NOMO-1 treated with DMSO at 0.1 percent for 48 hours (cell line): ENCODE measurements around the gene OR8H3.
"Not testable (repeated sequence)": the region's sequence is repeated elsewhere in the genome, so short reads cannot be mapped to it uniquely, and the experiment has no call there.

Experiments used
- DNase-seq: peaks from one replicate; lab custom pipeline; 2025; ENCODE audit not compliant: unreplicated experiment; lab: John Stamatoyannopoulos, UW

The OR8H3 gene

GRCh38 chr11:56122073-56122472 is at the start of gene OR8H3:
OR8H3 (plus strand) TSS chr11:56122373; CDS start chr11:56122373, 0 bp downstream.
- DNase-seq, result no peak

- no peak for DNase-seq
These were observed 32.5 kb upstream of the OR8H3 start for GRCh38 chr11:56089697-56090096.

- no peak for DNase-seq
These were observed 29.2 kb upstream of the OR8H3 start, which contains the start of gene OR8I2 for GRCh38 chr11:56093008-56093407. OR8I2 (plus strand) TSS chr11:56093308; CDS start chr11:56093308, 0 bp downstream.

- DNase-seq, result no peak
These were observed 18.9 kb upstream of the OR8H3 start, which contains the start of gene OR8H2 for GRCh38 chr11:56103210-56103737. OR8H2 (plus strand) TSS chr11:56103687; CDS start chr11:56105043, 1,356 bp downstream.

- no peak for DNase-seq
These were observed 18.0 kb downstream of the OR8H3 start, which contains the start of gene OR8J3 for GRCh38 chr11:56140151-56140661. OR8J3 (minus strand) TSS chr11:56140201; CDS start chr11:56137718, 2,483 bp downstream.

GRCh38 chr11:56143681-56144080 is 21.5 kb downstream of the OR8H3 start:
- not testable (repeated sequence) for DNase-seq

- no peak for DNase-seq
These were observed 29.2 kb downstream of the OR8H3 start for GRCh38 chr11:56151376-56151775.

- DNase-seq, result no peak
These were observed 30.2 kb downstream of the OR8H3 start for GRCh38 chr11:56152333-56152732.

GRCh38 chr11:56160217-56160616 is 38.0 kb downstream of the OR8H3 start, which contains the start of gene OR8K5:
OR8K5 (minus strand) TSS chr11:56160317; CDS start chr11:56160317, 0 bp downstream.
- DNase-seq, result no peak

GRCh38 chr11:56163804-56164203 is 41.6 kb downstream of the OR8H3 start:
- no peak for DNase-seq

GRCh38 chr11:56172256-56172830 is 50.2 kb downstream of the OR8H3 start:
- no peak for DNase-seq
